ENCODE results near the gene ADCY1. TPM values are rescaled to one million over a fixed set of nuclear protein-coding genes. Genes with fewer than 3 reads are reported as not detected.
"Not testable (repeated sequence)": the region's sequence is repeated elsewhere in the genome, so short reads cannot be mapped to it uniquely, and the experiment has no call there.

The ADCY1 gene
- not detected in 2 replicates for total RNA-seq (2014; rRNA removed; shearing (Covaris generic))

- DNase-seq (ENCODE audit: low spot score), result no peak
Observed at GRCh38 chr7:45573661-45574415, at the start of gene ADCY1. ADCY1 (plus strand) TSS chr7:45574368; CDS start chr7:45574544, 176 bp downstream.

DNA sequence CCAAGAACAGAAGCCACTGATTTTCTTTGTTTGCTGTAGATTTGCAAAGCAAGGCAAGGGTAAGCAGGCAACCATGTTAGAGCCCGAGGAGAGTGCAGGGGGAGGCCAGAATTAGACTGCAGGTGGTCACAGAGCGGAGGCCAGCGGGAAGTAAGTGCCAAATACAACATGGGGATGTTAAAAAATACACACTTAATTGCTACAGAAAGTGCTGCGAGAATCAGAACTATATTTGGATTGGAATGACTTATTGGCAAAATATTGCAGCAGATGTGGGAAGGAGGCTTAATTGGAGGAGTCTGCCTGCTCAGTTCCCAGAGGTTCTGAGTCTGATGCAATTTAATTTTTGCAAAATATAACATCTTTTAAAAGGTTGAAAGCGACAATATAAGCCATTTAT is 49.7 kb upstream of the ADCY1 start:
- DNase-seq (ENCODE audit: low spot score), result no peak

- no peak for DNase-seq (ENCODE audit: low spot score)
Observed at GRCh38 chr7:45525057-45525456, 49.1 kb upstream of the ADCY1 start.

- DNase-seq (ENCODE audit: low spot score), result no peak
Observed at GRCh38 chr7:45543473-45543872, 30.7 kb upstream of the ADCY1 start.

DNA sequence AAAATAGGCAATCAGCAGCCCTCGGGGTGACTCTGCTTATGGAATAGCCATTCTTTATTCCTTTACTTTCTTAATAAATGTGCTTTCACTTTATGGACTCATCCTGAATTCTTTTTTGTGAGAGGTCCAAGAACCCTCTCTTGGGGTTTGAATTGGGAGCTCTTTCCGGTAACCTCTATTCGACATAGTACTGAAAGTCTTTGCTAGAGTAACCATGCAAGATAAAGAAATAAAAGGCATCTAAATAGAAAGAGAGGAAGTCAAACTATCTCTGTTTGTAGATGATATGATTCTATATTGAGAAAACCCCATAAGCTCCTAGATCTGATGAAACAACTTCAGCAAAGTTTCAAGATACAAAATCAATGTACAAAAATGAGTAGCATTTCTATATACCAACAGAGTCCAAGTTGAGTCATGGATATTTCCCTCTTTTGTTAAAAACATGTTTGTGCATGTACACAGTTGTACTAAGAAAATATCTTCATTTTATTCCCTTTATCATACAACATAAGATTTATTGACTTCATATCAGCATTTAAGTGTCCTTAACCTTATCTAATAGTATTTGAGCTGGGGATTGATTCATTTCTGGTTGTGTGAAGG is 29.0 kb upstream of the ADCY1 start:
- not testable (repeated sequence) for DNase-seq (ENCODE audit: low spot score)

- not testable (repeated sequence) for DNase-seq (ENCODE audit: low spot score)
Observed at GRCh38 chr7:45548917-45549316, 25.3 kb upstream of the ADCY1 start.

- no peak for DNase-seq (ENCODE audit: low spot score)
Observed at GRCh38 chr7:45563401-45563800, 10.8 kb upstream of the ADCY1 start.

- DNase-seq (ENCODE audit: low spot score), result no peak
Observed at GRCh38 chr7:45563941-45564461, 10.2 kb upstream of the ADCY1 start.

DNA sequence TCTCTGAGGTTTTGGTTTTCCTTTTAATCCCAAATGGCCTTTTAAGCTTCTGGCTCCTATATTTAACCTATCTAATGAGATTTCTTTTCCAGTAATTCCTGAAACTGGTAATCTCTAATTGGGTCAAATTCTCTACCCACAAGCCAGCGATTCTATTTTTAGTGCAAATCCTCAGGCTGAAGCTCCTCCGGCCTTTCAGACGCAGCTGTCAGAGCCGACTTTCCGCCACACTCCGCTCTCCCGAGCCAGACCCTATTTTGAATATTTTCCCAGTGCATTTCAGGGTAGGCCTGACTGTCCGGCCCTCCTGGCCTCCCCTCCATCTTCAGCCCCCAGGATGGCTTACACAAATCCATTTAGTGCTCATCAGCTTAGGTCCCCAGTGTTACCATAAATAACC is 9.7 kb upstream of the ADCY1 start:
- DNase-seq (ENCODE audit: low spot score), result no peak

GRCh38 chr7:45564886-45565455 is 9.2 kb upstream of the ADCY1 start:
- DNase-seq (ENCODE audit: low spot score), result no peak

DNA sequence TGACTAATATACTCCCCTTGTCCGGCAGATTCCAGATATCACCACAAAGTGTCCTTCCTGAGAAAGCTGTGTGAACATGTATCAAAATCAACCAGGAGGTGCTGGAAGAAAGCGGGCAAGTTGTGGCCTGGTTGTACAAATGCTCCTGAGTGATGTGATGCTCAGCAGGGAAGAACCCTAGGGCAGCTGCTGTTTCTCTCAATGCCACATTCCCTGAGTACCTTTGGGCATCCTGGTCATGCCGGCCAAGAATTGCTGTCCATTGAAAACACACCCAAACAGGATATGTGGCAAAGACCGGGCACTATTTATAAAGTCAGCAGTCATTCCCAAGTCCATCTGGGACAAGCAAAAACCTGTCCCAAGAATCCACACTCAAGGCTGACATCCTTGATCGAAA is 7.8 kb upstream of the ADCY1 start:
- DNase-seq (ENCODE audit: low spot score), result no peak

GRCh38 chr7:45566961-45567360 is 7.2 kb upstream of the ADCY1 start:
- no peak for DNase-seq (ENCODE audit: low spot score)

DNA sequence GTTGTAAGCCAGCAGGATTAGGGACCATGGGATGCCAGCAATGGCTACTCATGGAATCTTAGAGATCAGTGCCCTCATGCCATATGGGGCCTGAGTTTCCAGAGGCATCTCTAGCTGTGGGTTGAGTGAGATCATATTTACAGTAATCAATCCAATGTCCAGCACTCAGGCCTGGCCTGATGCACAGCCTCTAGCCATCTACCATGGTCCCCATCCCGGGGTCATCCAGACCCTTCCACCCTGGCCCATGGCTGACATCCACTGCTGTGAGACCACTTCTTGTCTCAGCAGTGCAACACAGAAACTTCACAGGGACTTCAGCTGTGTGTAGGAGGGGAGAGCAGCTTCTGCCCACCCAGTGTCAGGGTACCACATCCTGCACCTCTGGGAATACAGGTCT is 6.5 kb upstream of the ADCY1 start:
- no peak for DNase-seq (ENCODE audit: low spot score)

GRCh38 chr7:45568536-45569289 is 5.5 kb upstream of the ADCY1 start:
- no peak for DNase-seq (ENCODE audit: low spot score)

DNA sequence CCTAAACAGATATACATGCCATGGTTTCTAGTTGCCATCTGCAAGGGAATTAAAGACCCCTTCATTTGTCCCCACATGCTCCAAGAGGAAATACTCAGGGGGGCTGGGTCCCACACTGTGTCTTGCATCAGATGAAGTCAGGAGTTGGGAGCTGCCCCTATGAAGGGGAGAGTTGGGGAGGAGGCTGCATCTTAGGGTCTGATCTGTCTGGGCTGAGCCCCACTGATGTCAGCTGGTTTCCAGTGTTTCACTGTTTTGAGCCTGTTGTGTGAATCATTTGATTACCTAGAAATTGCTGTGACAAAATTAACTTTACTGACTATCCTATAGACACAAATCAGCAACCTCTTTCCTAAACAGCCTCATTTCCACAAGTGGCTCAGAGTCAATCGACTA is 4.9 kb upstream of the ADCY1 start:
- DNase-seq (ENCODE audit: low spot score), result no peak

DNA sequence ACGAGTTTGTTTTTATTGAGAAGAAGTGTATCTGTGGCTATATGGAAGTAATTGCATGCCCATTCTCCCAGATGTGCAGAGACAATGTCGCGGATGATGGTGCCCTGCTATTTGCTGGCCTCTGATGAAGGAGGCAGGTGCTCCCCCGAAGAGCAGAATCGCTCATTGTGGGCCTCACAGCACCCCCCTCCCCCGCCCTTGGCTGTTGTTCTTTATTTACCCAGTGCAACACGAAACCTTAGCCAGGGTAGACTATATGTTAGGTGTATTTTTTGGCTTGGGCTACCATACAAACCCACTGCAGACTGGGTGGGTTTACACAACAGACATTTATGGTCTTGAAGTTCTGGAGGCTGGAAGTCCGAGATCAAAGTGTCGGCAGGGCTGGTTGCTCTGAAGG is 3.4 kb upstream of the ADCY1 start:
- no peak for DNase-seq (ENCODE audit: low spot score)

GRCh38 chr7:45573204-45573603 is 964 bp upstream of the ADCY1 start:
- no peak for DNase-seq (ENCODE audit: low spot score)

GRCh38 chr7:45574416-45574668 is 174 bp downstream of the ADCY1 start:
- no peak for DNase-seq (ENCODE audit: low spot score)

DNA sequence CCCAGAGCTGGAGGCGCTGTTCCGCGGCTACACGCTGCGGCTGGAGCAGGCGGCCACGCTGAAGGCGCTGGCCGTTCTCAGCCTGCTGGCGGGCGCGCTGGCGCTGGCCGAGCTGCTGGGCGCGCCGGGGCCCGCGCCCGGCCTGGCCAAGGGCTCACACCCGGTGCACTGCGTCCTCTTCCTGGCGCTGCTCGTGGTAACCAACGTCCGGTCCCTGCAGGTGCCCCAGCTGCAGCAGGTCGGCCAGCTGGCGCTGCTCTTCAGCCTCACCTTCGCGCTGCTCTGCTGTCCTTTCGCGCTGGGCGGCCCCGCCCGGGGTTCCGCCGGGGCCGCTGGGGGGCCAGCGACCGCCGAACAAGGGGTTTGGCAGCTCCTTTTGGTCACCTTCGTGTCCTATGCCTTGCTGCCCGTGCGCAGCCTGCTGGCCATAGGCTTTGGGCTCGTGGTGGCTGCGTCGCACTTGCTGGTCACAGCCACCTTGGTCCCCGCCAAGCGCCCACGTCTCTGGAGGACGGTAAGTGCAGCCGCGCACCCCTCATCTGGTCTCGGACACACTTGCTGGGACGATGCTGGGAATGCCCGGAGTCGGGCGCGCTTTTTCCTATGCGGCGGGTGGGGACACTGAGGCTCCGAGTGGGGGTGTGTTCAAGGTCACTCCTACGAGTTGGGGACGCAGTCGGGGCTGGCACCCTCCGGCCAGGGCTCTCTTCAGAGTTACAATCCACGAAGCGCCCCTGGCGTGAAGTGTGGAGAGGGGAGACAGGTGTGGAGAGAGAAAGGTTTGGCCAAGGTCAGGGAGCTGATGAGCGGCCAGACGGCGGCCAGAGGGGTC is 717 bp downstream of the ADCY1 start:
- no peak for DNase-seq (ENCODE audit: low spot score)

GRCh38 chr7:45575501-45576248 is 1.5 kb downstream of the ADCY1 start:
- no peak for DNase-seq (ENCODE audit: low spot score)
